ENCODE results near the gene EFCAB6. TPM values are rescaled to one million over a fixed set of nuclear protein-coding genes. Genes with fewer than 3 reads are reported as not detected.

Gene EFCAB6
- total RNA-seq, 1 experiment from 2014 or later: 0.94 TPM

GRCh38 chr22:43854786-43855271 is 42.7 kb upstream of the EFCAB6 start (continued):
- TF ChIP-seq ATF2 (CRISPR knock-in tag; IDR thresholded peaks at IDR 0.05; ENCODE audit: borderline replicate concordance, low read depth) (no peak), MXD4 (CRISPR knock-in tag; IDR thresholded peaks at IDR 0.05; ENCODE audit: borderline replicate concordance) (no peak), E2F4 (CRISPR knock-in tag; IDR thresholded peaks at IDR 0.05; ENCODE audit: borderline replicate concordance, low read depth) (no peak), NFE2L1 (CRISPR knock-in tag; IDR thresholded peaks at IDR 0.05) (no peak), CREB1 (CRISPR knock-in tag; IDR thresholded peaks at IDR 0.05) (no peak), ZNF532 (CRISPR knock-in tag; IDR thresholded peaks at IDR 0.05; ENCODE audit: borderline replicate concordance) (no peak), AFF4 (CRISPR knock-in tag; IDR thresholded peaks at IDR 0.05; ENCODE audit: borderline replicate concordance) (no peak), MLX (CRISPR knock-in tag; IDR thresholded peaks at IDR 0.05) (no peak)

GRCh38 chr22:43854121-43854785 is 42.1 kb upstream of the EFCAB6 start:
- H3K36me3 Mint-ChIP-seq: peaks cover 22% of the 10 kb centered on the region
- POLR2A ChIA-PET: no interaction called here
- no peak for DNase-seq (ENCODE audit: low spot score)
- peaks cover 32% of the 10 kb centered on the region for H3K4me1 Mint-ChIP-seq
- H3K4me3 Mint-ChIP-seq: no peak overlapping the region
- peaks cover 16% of the 10 kb centered on the region for H3K9me3 Mint-ChIP-seq
- peaks cover 3% of the 10 kb centered on the region; the same call in 1 of the 2 replicates for H3K27me3 Mint-ChIP-seq (ENCODE audit: low read depth)
- ATAC-seq: no peak
- no peak overlapping the region; the same call in 1 of the 2 replicates for H3K27ac Mint-ChIP-seq
- CTCF ChIA-PET: interaction anchor here (1.4 to 11.6 kb wide), 2 partner anchors 9 to 30 kb away, joined by 4 to 140 read pairs; no protein-coding TSS in a partner anchor
- TF ChIP-seq USF2 (CRISPR knock-in tag; IDR thresholded peaks at IDR 0.05): no peak
- no peak for TF ChIP-seq ZBTB21 (CRISPR knock-in tag; IDR thresholded peaks at IDR 0.05; ENCODE audit: borderline replicate concordance)
- no peak for TF ChIP-seq AR (CRISPR knock-in tag; IDR thresholded peaks at IDR 0.05)
- no peak for TF ChIP-seq NR2C2 (CRISPR knock-in tag; IDR thresholded peaks at IDR 0.05)
- TF ChIP-seq ZNF138 (CRISPR knock-in tag; conservative IDR thresholded peaks at IDR 0.05): no peak
- no peak for TF ChIP-seq PRRX2 (CRISPR knock-in tag; IDR thresholded peaks at IDR 0.05)
- no peak for TF ChIP-seq PRDM15 (CRISPR knock-in tag; IDR thresholded peaks at IDR 0.05)
